Spleen (tissue), 7 donors: ENCODE measurements around the gene GRIP1.

Source experiments
- POLR2AphosphoS5 ChIP-seq, 3 donors: sonication (generic); formaldehyde crosslinking; IDR thresholded peaks; one replicate each; pipeline ENCODE4 v1.5.1; 2017; ENCODE audit warnings: antibody characterized with exemption in 3 of 3
- TF ChIP-seq, protein P1 (sequence below), 11 experiments: fragments of 200-600 bp in 7 of 11; fragments of 450-650 bp in 4 of 11; sonication (generic) in 4 of 11; IDR thresholded peaks in 8 of 11; conservative IDR thresholded peaks in 3 of 11; 1 replicate in 7 of 11; 2 replicates in 4 of 11; pipeline versions ENCODE4 v1.4.0 to v1.8.0; 2016 to 2021; ENCODE audit warnings: antibody characterized with exemption in 11 of 11, inconsistent platforms in 4 of 11, mild to moderate bottlenecking in 1 of 11
- donor health status: DM: no; HTN: no; CAD: no; lungs with moderate emphysema.
- donor health status: DM: no; HTN: no; CAD: no.
- donor health status: DM: no; HTN: no; CAD: no.

DNA sequence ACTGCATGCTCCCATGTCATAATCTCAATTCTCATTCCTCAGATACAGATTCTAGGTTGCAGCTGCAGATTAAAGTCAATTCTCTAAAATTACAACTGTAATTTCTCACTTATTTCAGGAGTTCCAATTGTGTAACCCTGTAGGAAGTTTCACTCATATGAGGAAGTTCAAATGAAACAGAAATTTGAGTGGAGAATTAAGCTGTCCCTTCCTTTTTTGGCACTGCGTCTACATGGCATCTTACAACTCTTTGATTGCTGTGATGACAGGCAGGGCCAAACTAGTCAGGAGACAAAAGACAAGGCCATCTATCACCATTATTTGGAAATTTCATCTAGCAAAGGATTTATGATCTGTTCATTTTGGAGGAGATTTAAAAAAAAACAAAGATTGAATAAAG is 13.3 kb upstream of the GRIP1 start:
- TF ChIP-seq, protein P1, sequence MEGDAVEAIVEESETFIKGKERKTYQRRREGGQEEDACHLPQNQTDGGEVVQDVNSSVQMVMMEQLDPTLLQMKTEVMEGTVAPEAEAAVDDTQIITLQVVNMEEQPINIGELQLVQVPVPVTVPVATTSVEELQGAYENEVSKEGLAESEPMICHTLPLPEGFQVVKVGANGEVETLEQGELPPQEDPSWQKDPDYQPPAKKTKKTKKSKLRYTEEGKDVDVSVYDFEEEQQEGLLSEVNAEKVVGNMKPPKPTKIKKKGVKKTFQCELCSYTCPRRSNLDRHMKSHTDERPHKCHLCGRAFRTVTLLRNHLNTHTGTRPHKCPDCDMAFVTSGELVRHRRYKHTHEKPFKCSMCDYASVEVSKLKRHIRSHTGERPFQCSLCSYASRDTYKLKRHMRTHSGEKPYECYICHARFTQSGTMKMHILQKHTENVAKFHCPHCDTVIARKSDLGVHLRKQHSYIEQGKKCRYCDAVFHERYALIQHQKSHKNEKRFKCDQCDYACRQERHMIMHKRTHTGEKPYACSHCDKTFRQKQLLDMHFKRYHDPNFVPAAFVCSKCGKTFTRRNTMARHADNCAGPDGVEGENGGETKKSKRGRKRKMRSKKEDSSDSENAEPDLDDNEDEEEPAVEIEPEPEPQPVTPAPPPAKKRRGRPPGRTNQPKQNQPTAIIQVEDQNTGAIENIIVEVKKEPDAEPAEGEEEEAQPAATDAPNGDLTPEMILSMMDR (IDR thresholded peaks at IDR 0.05 in 8 of 11, conservative IDR thresholded peaks at IDR 0.05 in 3 of 11): no peak
- TF ChIP-seq POLR2AphosphoS5 (IDR thresholded peaks at IDR 0.05): no peak
